Gastrocnemius medialis (tissue), 4 donors: ENCODE measurements around the gene RNF207.

Experiments used
- POLR2A ChIP-seq, 2 donors: fragments of 450-650 bp; IDR thresholded peaks; one replicate each; pipeline ENCODE4 v1.6.1; 2017; ENCODE audit warnings: antibody characterized with exemption in 2 of 2, mild to moderate bottlenecking in 2 of 2, moderate library complexity in 2 of 2
- TF ChIP-seq, protein P1 (sequence below), 5 experiments: fragments of 450-650 bp in 3 of 5; fragments of 200-600 bp in 2 of 5; sonication (generic) in 2 of 5; IDR thresholded peaks in 4 of 5; conservative IDR thresholded peaks in 1 of 5; 1 replicate in 4 of 5; 2 replicates in 1 of 5; pipeline ENCODE4 v1.5.1; 2016 to 2019; ENCODE audit warnings: antibody characterized with exemption in 5 of 5, mild to moderate bottlenecking in 3 of 5, moderate library complexity in 3 of 5

DNA sequence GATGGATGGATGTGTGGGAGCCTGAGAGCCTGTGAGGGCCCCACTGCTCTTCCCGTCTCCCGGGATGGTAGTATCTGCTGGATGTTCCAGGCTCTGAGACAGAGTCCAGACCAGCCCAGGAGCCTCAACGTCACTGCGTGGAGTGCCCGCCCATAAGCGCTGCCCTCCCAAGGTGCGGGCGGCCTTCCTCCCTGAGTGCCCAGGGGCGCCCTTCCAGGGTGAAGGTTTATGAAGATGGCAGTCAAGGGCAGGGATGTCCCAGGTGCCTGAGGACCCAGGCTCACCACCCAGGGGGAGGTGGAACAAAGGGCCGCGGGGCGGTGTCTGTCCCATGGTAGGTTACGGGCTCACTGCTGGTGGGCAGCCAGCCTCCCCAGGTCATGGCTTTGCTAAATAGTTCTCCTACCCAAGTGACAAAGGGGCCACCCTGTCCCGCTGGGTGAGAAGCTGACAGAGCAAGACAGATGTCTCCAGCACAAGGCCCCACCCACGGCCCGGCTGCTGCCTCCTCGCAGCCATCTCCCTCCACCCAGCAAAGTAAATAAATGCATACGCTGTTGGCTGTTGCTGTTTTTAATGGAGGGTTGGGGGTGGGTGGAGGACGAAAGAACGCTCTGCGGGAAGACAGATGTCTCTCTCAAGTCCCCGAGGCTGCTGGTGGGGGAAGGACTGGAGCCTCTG, 63.9 kb downstream of the RNF207 start:
- TF ChIP-seq, protein P1, sequence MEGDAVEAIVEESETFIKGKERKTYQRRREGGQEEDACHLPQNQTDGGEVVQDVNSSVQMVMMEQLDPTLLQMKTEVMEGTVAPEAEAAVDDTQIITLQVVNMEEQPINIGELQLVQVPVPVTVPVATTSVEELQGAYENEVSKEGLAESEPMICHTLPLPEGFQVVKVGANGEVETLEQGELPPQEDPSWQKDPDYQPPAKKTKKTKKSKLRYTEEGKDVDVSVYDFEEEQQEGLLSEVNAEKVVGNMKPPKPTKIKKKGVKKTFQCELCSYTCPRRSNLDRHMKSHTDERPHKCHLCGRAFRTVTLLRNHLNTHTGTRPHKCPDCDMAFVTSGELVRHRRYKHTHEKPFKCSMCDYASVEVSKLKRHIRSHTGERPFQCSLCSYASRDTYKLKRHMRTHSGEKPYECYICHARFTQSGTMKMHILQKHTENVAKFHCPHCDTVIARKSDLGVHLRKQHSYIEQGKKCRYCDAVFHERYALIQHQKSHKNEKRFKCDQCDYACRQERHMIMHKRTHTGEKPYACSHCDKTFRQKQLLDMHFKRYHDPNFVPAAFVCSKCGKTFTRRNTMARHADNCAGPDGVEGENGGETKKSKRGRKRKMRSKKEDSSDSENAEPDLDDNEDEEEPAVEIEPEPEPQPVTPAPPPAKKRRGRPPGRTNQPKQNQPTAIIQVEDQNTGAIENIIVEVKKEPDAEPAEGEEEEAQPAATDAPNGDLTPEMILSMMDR (IDR thresholded peaks at IDR 0.05 in 4 of 5, conservative IDR thresholded peaks at IDR 0.05 in 1 of 5), result no peak
- TF ChIP-seq POLR2A (IDR thresholded peaks at IDR 0.05), result no peak
